Measurements from ENCODE around the gene CPNE6.

GRCh38 chr14:24054324-24054641, 17.1 kb upstream of the CPNE6 start:
- TF ChIP-seq, protein P1, sequence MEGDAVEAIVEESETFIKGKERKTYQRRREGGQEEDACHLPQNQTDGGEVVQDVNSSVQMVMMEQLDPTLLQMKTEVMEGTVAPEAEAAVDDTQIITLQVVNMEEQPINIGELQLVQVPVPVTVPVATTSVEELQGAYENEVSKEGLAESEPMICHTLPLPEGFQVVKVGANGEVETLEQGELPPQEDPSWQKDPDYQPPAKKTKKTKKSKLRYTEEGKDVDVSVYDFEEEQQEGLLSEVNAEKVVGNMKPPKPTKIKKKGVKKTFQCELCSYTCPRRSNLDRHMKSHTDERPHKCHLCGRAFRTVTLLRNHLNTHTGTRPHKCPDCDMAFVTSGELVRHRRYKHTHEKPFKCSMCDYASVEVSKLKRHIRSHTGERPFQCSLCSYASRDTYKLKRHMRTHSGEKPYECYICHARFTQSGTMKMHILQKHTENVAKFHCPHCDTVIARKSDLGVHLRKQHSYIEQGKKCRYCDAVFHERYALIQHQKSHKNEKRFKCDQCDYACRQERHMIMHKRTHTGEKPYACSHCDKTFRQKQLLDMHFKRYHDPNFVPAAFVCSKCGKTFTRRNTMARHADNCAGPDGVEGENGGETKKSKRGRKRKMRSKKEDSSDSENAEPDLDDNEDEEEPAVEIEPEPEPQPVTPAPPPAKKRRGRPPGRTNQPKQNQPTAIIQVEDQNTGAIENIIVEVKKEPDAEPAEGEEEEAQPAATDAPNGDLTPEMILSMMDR (IDR thresholded peaks at IDR 0.05) = no peak
- TF ChIP-seq ZFX (IDR thresholded peaks at IDR 0.05; ENCODE audit: borderline replicate concordance) = no peak
